Measurements from ENCODE around the gene FSTL5. TPM values are rescaled to one million over a fixed set of nuclear protein-coding genes. Genes with fewer than 3 reads are reported as not detected.

Gene FSTL5
- total and polyA plus RNA-seq, 9 of the 15 experiments (the other 6 are each of a cell fraction or from before 2014, with no cell fraction given) = 0.09 to 3.1 (median 0.50) TPM; not detected in 1

DNA sequence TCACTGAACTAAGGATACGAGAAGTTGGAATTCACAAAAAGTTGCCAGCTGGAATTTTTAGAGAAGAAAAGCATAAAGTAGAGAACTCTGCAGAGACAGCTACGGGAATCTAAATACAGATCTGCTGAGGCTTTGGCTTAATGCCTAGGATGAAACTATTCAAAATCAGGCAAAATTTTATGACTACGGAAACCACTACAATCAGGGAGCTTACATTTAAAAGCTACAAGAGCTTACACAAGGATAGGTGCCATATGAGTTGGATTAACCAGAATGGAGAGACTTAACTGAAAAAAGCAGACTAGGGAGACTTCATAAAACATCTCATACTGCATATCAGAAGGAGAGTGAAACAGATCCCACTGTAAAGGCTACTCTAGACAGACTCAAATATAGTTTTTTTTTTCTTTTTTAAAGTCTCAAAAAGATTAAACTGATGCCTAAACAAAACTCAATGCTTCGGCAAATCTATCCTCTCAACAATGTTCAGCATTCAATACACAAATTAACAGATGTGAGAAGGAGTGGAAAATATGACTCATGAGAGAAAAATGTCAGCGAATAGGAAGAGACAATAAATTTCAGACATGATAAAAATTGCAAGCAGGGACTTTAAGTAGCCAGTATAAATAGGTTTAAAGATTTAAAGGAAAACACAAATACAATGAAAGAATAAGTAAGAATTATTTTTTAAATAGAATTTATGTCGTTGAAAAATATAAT lies 586.1 kb downstream of the FSTL5 start:
- BruUV-seq (replicated peaks) = no TSS peak
- DNase-seq (ENCODE audit: extremely low read depth in 1 of 4, low spot score in 3 of 4) = no peak
- CTCF ChIA-PET (ENCODE audit: low intra/inter-chr PET ratio) = no interaction called here
- Histone ChIP-seq H4K20me1 (replicated peaks; ENCODE audit: control insufficient read depth, insufficient read depth, low read length) (no peaks in the 10 kb centered on the region), H3K9me3 (replicated peaks; ENCODE audit: control insufficient read depth, insufficient read depth, low read depth, low read length) (no peaks in the 10 kb centered on the region), H3K4me2 (ENCODE audit: insufficient read depth, low read length) (no peak overlapping the region), H3K27ac (ENCODE audit: extremely low read depth, low read depth, low read length) (no peak overlapping the region), H3K79me2 (ENCODE audit: control insufficient read depth, insufficient read depth, low read length) (no peaks in the 10 kb centered on the region), H3K9ac (ENCODE audit: insufficient read depth in 1 of 2, low read depth in 2 of 2, low read length in 2 of 2) (no peak overlapping the region), H2AFZ (ENCODE audit: low read depth, low read length) (no peak overlapping the region), H3K36me3 (ENCODE audit: control insufficient read depth, insufficient read depth, low read length) (no peaks in the 10 kb centered on the region), H3K9me1 (ENCODE audit: control insufficient read depth, insufficient read depth, low read length) (no peaks in the 10 kb centered on the region), H3K4me3 (no peak overlapping the region), H3K4me1 (replicated peaks in 1 of 2; ENCODE audit: control insufficient read depth in 2 of 2, insufficient read depth in 2 of 2, low read length in 2 of 2) (no peaks in the 10 kb centered on the region), H3K27me3 (ENCODE audit: control insufficient read depth in 2 of 2, insufficient read depth in 2 of 2, low read length in 2 of 2) (no peaks in the 10 kb centered on the region)
- no peak for TF ChIP-seq BRD9 (IDR thresholded peaks at IDR 0.05; ENCODE audit: low read depth, partially characterized antibody)
- no peak for TF ChIP-seq JUND (IDR thresholded peaks at IDR 0.05; ENCODE audit: borderline replicate concordance, low read depth, low read length)
- 0 out of 3 replicates have a peak, but pooled peaks have one; percentile 17 for TF ChIP-seq JUND (tag; IDR thresholded peaks at IDR 0.05; ENCODE audit: borderline replicate concordance, low read depth, low read length)
- POLR2A ChIA-PET = no interaction called here
- 0% methylated on average over 4 of the region's 6 CpGs for WGBS (ENCODE audit: insufficient coverage, low coverage, missing lambda C conversion rate)
- intact Hi-C loops (cut with micrococcal nuclease) = no loop called here
- ATAC-seq = no peak
- in situ Hi-C loops (cut with MboI) = no loop called here
- FAIRE-seq = no peak

GRCh38 chr4:161573836-161574235 lies 590.0 kb downstream of the FSTL5 start:
- DNase-seq (ENCODE audit: extremely low read depth in 1 of 4, low spot score in 3 of 4) (no peak), ATAC-seq (no peak), FAIRE-seq (no peak)
- ChIA-PET CTCF (ENCODE audit: low intra/inter-chr PET ratio) (no interaction called here), POLR2A (no interaction called here)
- in situ Hi-C loops (cut with MboI) (no loop called here), intact Hi-C loops (cut with micrococcal nuclease) (no loop called here)
- no peaks in the 10 kb centered on the region for H3K36me3 ChIP-seq (ENCODE audit: control insufficient read depth, insufficient read depth, low read length)
- no peaks in the 10 kb centered on the region for H4K20me1 ChIP-seq (replicated peaks; ENCODE audit: control insufficient read depth, insufficient read depth, low read length)
- no CpG with 5 or more reads among the region's 2 CpGs for WGBS (ENCODE audit: insufficient coverage, low coverage, missing lambda C conversion rate)
- no peaks in the 10 kb centered on the region for H3K9me3 ChIP-seq (replicated peaks; ENCODE audit: control insufficient read depth, insufficient read depth, low read depth, low read length)
- H3K9me1 ChIP-seq (ENCODE audit: control insufficient read depth, insufficient read depth, low read length) = no peaks in the 10 kb centered on the region
- H3K4me2 ChIP-seq (ENCODE audit: insufficient read depth, low read length) = no peak overlapping the region
- H3K27me3 ChIP-seq (ENCODE audit: control insufficient read depth in 2 of 2, insufficient read depth in 2 of 2, low read length in 2 of 2) = no peaks in the 10 kb centered on the region
- no peak overlapping the region for H3K9ac ChIP-seq (ENCODE audit: insufficient read depth in 1 of 2, low read depth in 2 of 2, low read length in 2 of 2)
- no peaks in the 10 kb centered on the region for H3K4me1 ChIP-seq (replicated peaks in 1 of 2; ENCODE audit: control insufficient read depth in 2 of 2, insufficient read depth in 2 of 2, low read length in 2 of 2)
- H3K27ac ChIP-seq (ENCODE audit: extremely low read depth, low read depth, low read length) = no peak overlapping the region
- H3K4me3 ChIP-seq = no peak overlapping the region
- H2AFZ ChIP-seq (ENCODE audit: low read depth, low read length) = no peak overlapping the region
- H3K79me2 ChIP-seq (ENCODE audit: control insufficient read depth, insufficient read depth, low read length) = no peaks in the 10 kb centered on the region
- BruUV-seq (replicated peaks) = no TSS peak
- TF ChIP-seq, protein P1, sequence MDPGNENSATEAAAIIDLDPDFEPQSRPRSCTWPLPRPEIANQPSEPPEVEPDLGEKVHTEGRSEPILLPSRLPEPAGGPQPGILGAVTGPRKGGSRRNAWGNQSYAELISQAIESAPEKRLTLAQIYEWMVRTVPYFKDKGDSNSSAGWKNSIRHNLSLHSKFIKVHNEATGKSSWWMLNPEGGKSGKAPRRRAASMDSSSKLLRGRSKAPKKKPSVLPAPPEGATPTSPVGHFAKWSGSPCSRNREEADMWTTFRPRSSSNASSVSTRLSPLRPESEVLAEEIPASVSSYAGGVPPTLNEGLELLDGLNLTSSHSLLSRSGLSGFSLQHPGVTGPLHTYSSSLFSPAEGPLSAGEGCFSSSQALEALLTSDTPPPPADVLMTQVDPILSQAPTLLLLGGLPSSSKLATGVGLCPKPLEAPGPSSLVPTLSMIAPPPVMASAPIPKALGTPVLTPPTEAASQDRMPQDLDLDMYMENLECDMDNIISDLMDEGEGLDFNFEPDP (CRISPR knock-in tag; IDR thresholded peaks at IDR 0.05) = no peak
- TF ChIP-seq, protein P2, sequence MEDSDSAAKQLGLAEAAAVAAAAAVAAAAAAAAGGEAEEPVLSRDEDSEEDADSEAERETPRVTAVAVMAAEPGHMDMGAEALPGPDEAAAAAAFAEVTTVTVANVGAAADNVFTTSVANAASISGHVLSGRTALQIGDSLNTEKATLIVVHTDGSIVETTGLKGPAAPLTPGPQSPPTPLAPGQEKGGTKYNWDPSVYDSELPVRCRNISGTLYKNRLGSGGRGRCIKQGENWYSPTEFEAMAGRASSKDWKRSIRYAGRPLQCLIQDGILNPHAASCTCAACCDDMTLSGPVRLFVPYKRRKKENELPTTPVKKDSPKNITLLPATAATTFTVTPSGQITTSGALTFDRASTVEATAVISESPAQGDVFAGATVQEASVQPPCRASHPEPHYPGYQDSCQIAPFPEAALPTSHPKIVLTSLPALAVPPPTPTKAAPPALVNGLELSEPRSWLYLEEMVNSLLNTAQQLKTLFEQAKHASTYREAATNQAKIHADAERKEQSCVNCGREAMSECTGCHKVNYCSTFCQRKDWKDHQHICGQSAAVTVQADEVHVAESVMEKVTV (CRISPR knock-in tag; IDR thresholded peaks at IDR 0.05) = no peak
- no peak for TF ChIP-seq ZNF644 (tag; IDR thresholded peaks at IDR 0.05; ENCODE audit: low read depth)
- TF ChIP-seq DLX4 (CRISPR knock-in tag; IDR thresholded peaks at IDR 0.05) = no peak
- no peak for TF ChIP-seq MYNN (IDR thresholded peaks at IDR 0.05)
- TF ChIP-seq MYNN (CRISPR knock-in tag; IDR thresholded peaks at IDR 0.05) = no peak
- TF ChIP-seq ELF4 (CRISPR knock-in tag; IDR thresholded peaks at IDR 0.05) = no peak
- TF ChIP-seq ZNF551 (CRISPR knock-in tag; IDR thresholded peaks at IDR 0.05) = no peak
